ENCODE results near the gene KCNMB2. TPM values are rescaled to one million over a fixed set of nuclear protein-coding genes. Genes with fewer than 3 reads are reported as not detected.
"Not testable (repeated sequence)": the region's sequence is repeated elsewhere in the genome, so short reads cannot be mapped to it uniquely, and the experiment has no call there.

Gene KCNMB2
- total RNA-seq, 1 donor from 2014 or later: not detected

DNA sequence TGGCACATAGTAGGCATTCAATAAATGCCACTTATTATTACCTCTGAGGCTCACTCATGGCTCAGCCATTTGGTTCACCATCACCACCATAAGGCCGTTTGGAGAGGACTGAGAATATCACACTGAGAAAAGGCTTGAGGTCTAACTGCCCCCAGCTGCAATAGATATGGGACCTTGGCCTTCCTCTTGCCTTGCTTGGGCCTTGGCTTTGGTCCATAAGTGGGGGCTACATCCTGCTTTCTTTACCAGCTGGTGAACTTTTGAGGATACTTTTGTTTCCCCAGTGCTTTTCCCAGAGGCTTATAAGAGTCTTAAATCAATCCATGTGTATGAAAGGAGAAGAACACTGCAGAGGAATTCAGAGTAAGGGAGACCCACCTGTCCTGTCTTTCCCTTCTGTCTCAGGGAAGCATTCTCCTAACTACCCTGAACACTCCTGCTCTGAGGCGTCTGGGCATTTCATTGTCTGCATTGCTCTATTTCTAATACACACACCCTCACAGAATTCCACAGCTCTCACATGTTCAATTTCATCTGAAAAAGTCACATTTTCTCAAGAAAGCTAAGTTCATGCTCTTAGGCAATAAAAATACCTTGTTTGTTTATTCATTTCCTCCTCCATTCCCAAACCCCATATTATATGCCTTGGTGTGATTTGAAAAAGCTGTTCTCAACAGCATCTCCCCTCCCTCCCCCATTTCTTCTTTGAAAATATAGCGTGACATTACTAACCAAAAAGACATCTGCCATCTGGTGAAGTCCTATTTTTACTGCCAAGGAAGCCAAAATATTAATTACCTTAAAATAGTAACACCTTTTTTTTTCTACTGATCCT, 22.5 kb upstream of the KCNMB2 start:
- H3K9me3 Mint-ChIP-seq (ENCODE audit: unreplicated experiment): no peaks in the 10 kb centered on the region
- H3K27me3 Mint-ChIP-seq (ENCODE audit: unreplicated experiment): no peaks in the 10 kb centered on the region
- H3K27ac Mint-ChIP-seq (ENCODE audit: unreplicated experiment): no peak overlapping the region
- H3K36me3 Mint-ChIP-seq (ENCODE audit: unreplicated experiment): no peaks in the 10 kb centered on the region
- no peak overlapping the region for H3K4me3 Mint-ChIP-seq (ENCODE audit: unreplicated experiment)
- TF ChIP-seq CTCF (IDR thresholded peaks at IDR 0.05): no peak
- peaks cover 1% of the 10 kb centered on the region for H3K4me1 Mint-ChIP-seq (ENCODE audit: unreplicated experiment)
- no peak for DNase-seq (ENCODE audit: extremely low spot score, unreplicated experiment)

GRCh38 chr3:178514401-178514800, 21.8 kb upstream of the KCNMB2 start:
- H3K36me3 Mint-ChIP-seq (ENCODE audit: unreplicated experiment): no peaks in the 10 kb centered on the region
- TF ChIP-seq CTCF (IDR thresholded peaks at IDR 0.05): no peak
- no peak for DNase-seq (ENCODE audit: extremely low spot score, unreplicated experiment)
- no peaks in the 10 kb centered on the region for H3K9me3 Mint-ChIP-seq (ENCODE audit: unreplicated experiment)
- H3K27me3 Mint-ChIP-seq (ENCODE audit: unreplicated experiment): no peaks in the 10 kb centered on the region
- H3K27ac Mint-ChIP-seq (ENCODE audit: unreplicated experiment): no peak overlapping the region
- no peak overlapping the region for H3K4me3 Mint-ChIP-seq (ENCODE audit: unreplicated experiment)
- peaks cover 3% of the 10 kb centered on the region for H3K4me1 Mint-ChIP-seq (ENCODE audit: unreplicated experiment)

DNA sequence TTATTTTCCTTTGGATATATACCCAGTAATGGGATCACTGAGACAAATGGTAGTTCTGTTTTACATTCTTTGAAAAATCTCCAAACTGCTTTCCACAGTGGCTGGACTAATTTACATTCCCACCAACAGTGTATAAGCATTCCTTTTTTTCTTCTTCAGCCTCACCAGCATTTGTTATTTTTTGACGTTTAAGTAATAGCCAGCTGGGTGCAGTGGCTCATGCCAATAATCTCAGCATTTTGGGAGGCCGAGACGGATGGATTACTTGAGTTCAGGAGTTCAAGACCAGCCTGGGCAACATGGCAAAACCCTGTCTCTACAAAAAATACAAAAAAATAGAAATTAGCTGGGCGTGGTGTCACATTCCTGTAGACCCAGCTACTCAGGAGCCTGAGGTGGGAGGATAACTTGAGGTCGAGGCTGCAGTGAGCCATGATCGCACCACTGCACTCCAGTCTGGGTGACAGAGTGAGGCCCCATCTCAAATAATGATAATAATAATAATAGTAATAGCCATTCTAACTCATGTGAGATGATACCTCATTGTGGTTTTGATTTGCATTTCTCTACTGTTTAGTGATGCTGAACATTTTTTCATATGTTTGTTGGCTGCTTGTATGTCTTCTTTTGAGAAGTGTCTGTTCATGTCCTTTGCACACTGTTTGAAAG, 21.0 kb upstream of the KCNMB2 start:
- H3K36me3 Mint-ChIP-seq (ENCODE audit: unreplicated experiment); H3K27me3 Mint-ChIP-seq (ENCODE audit: unreplicated experiment); DNase-seq (ENCODE audit: extremely low spot score, unreplicated experiment); H3K9me3 Mint-ChIP-seq (ENCODE audit: unreplicated experiment); H3K27ac Mint-ChIP-seq (ENCODE audit: unreplicated experiment); H3K4me3 Mint-ChIP-seq (ENCODE audit: unreplicated experiment); H3K4me1 Mint-ChIP-seq (ENCODE audit: unreplicated experiment): not testable (repeated sequence)

GRCh38 chr3:178517665-178518334, 18.4 kb upstream of the KCNMB2 start:
- Mint-ChIP-seq H3K9me3 (ENCODE audit: unreplicated experiment) (no peaks in the 10 kb centered on the region), H3K36me3 (ENCODE audit: unreplicated experiment) (no peaks in the 10 kb centered on the region), H3K4me3 (ENCODE audit: unreplicated experiment) (no peak overlapping the region), H3K4me1 (ENCODE audit: unreplicated experiment) (peaks cover 3% of the 10 kb centered on the region), H3K27ac (ENCODE audit: unreplicated experiment) (no peak overlapping the region), H3K27me3 (ENCODE audit: unreplicated experiment) (no peaks in the 10 kb centered on the region)
- TF ChIP-seq CTCF (IDR thresholded peaks at IDR 0.05): no peak
- no peak for DNase-seq (ENCODE audit: extremely low spot score, unreplicated experiment)

DNA sequence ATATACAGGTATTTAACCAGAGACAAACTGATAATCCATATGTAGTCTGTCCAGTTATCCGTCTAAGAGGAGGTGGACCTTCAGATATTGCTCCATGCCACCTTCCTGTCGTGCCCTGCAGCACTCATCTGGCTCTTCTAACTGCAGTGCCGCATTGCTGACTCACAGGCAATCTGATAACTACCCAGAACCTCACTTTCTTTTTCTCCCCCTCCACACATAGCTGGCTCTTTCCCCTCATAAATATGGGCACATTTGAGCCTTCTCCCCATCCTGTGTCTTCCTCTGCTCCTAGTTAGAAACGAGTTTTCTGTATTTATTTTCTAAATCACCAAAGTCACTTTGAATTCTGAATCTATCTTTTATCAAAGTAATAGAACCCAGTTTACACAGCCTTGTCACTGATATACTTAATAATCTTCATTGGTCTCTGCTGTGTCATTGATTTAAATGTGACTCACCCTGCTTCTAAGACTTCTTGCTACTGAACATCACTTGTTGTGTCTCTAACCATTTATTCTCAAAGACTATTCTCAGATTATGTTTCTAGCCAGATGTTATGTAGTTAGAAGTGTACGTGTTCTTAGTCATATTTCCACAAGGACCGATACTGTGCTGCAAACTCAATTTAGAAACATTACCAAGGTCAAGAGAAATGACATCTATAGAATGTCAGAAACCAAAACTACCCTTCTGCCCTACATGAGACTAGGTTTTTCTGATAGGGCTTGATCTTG, 17.4 kb upstream of the KCNMB2 start:
- H3K4me3 Mint-ChIP-seq (ENCODE audit: unreplicated experiment): no peak overlapping the region
- H3K4me1 Mint-ChIP-seq (ENCODE audit: unreplicated experiment): peaks cover 3% of the 10 kb centered on the region
- TF ChIP-seq CTCF (IDR thresholded peaks at IDR 0.05): no peak
- H3K9me3 Mint-ChIP-seq (ENCODE audit: unreplicated experiment): no peaks in the 10 kb centered on the region
- no peak for DNase-seq (ENCODE audit: extremely low spot score, unreplicated experiment)
- H3K27ac Mint-ChIP-seq (ENCODE audit: unreplicated experiment): no peak overlapping the region
- H3K36me3 Mint-ChIP-seq (ENCODE audit: unreplicated experiment): no peaks in the 10 kb centered on the region
- H3K27me3 Mint-ChIP-seq (ENCODE audit: unreplicated experiment): no peaks in the 10 kb centered on the region

Measured in osteocyte (in vitro differentiated cells).